Nucleus accumbens (tissue), 56 donors: ENCODE results near the gene TMEM143.
A peak's percentile ranks its signal among the peaks of the same experiment; 100 is the strongest.
"Not testable (repeated sequence)": the region's sequence is repeated elsewhere in the genome, so short reads cannot be mapped to it uniquely, and the experiment has no call there.

Source experiments
- DNase-seq, 56 donors: peaks; one replicate each; lab custom pipeline; 2025; lab: John Stamatoyannopoulos, UW

TMEM143 gene

GRCh38 chr19:48391100-48392005 lies 27.6 kb upstream of the TMEM143 start, which contains the start of gene KDELR1:
Gene KDELR1 (minus strand): TSS chr19:48391551. CDS start chr19:48391358, 193 bp downstream.
- DNase-seq: peak in 54 of 56 donors; percentile 20 to 87 (median 71)

- DNase-seq: peak in 46 of 56 donors; percentile 10 to 68 (median 46)
These were observed 26.7 kb upstream of the TMEM143 start for GRCh38 chr19:48390188-48391099.

GRCh38 chr19:48386981-48387380 lies 23.2 kb upstream of the TMEM143 start:
- no peak for DNase-seq

- DNase-seq: no peak
These were observed 21.8 kb upstream of the TMEM143 start for GRCh38 chr19:48385461-48386087.

DNA sequence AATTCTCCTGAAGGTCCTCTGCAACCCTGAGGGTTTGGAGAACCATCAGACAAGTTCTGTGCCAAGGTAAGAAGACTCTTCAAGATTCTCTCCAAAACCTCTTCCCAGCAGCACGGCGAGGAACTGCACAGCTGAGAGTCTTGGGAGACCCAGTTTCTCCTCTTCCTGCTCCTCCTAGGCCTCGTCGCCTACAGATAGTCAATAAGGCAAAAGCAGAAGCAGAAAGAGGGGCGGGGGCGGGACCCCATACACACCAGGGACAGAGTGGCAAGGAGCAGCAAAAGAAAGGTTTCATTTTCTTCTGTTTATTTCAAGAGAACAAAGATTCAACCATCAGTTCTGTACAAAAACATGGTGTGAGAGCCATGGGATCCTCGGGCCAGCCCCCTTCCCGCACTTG lies 18.5 kb upstream of the TMEM143 start:
- no peak for DNase-seq

DNA sequence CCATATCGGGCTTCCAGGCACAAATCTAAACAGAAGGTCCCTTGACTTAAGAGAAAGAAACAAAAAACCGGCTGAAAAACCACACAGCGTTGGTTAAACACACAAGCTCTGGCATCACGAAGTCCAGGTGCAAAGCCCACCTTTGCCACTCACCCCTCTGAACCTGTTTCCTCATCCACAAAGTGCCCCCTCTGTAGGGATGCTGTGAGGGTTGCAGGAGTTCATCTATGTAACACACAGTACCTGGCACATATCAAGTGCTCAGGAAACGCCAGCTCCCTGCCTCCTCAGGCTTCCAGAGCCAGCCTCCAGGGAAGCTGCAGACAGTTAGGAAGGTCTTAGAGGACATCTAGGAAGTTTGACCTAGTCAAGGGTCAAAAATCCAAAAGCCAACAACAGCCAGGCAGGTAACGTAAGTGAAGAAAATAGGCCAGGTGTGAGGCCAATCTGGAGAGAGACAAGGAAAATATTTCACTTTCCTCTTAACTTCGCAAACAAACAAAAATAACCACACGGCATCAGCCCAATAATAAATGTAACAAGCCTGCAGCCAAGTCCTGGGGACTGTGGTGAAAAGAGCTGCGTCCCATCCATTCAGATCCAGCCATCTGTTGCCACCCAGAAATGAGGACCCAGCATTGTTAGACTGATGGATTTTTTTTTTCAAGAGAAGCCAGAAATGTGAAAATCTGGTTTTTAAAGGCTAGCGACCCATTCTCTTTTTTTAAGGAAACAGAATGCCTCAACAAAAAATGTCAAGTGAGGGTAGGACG lies 17.6 kb upstream of the TMEM143 start:
- no peak for DNase-seq

- DNase-seq: no peak
These were observed 15.3 kb upstream of the TMEM143 start for GRCh38 chr19:48379058-48379457.

- DNase-seq: no peak
These were observed 14.4 kb upstream of the TMEM143 start for GRCh38 chr19:48378194-48378570.

- no peak for DNase-seq
These were observed 9.8 kb upstream of the TMEM143 start for GRCh38 chr19:48373567-48373966.

DNA sequence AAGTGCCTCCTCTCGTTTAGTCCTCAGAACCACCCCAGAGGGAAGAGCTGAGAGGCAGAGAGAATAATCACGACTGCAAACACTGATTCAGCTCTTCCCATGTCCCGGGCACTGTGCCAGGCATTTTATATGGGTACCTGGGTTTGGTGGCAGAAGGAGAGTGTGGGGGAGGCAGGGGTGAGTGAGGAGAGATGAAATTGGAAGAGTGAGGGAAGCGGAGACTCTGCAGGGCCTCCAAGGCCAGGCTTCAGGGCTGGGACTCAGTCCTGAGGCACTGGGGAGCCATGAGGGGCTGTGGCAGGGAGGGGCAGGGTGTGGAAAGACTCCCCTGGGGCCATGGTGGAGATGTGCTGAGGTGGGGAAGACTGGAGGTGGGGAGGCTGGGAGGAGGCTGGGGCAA lies 9.2 kb upstream of the TMEM143 start:
- peak in 29 of 56 donors; percentile 4 to 75 (median 29) for DNase-seq

GRCh38 chr19:48371771-48372170 lies 8.0 kb upstream of the TMEM143 start:
- DNase-seq: not testable (repeated sequence)

- DNase-seq: no peak
These were observed 7.6 kb upstream of the TMEM143 start for GRCh38 chr19:48371367-48371766.

DNA sequence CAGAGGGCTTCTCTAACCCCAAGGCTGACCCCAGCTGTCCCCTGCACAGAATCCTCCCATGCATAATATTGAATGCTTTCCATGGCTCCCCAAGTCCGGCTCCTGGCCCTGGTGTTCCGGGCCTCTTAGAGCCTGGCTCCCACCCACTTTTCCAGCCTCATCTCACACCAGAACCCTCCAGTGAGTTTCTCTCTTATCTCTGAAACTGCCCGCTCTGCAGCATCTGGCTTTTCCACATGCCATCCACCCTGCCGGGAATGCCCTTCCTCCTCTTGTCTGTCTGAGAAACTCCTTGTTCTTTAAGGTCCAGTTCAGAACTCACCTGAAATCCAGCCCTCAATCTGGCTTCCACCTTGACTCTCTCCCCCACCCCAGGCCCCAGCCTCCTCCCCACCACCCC lies 7.2 kb upstream of the TMEM143 start:
- DNase-seq: no peak

DNA sequence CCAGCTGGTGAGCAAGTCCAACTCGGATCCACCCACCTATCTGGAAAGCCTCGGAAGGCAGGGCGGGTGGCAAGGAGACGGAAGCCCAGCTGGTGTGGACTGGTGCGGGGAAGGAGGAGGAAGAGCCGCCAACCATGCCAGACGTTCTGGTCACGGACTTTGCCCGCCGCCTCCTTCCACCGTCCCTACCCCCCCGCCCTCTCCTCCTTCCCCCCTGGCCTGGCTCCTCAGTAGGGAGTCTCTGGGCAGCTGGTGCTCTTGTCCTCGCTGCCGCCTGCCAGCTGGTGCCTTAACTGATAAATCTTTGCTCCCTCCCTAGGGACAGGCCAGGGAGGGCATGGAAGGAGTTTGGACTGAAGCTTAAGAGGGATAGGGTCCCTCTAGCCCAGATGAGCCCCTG lies 5.2 kb upstream of the TMEM143 start:
- DNase-seq: no peak

DNA sequence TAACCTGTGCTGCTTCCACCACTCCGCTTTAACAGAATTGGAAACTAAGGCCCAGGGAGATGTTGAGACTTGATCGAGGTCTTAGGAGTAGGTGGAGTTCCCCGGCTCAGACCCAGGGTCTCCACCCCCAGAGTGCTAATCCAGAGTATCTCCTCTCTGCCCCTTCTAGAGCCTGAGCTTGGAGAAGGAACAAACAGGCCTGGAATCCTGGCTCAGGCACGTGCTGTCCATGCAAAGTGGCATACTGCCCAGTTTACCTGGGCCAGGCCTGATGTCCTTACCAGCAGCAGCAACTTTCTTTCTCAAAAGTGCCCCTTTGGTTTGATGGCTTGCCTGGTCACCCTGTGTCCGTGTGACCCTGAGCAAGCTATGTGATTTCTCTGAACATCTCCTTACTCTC lies 4.1 kb upstream of the TMEM143 start:
- DNase-seq: no peak

GRCh38 chr19:48365602-48366001 lies 1.9 kb upstream of the TMEM143 start:
- no peak for DNase-seq

DNA sequence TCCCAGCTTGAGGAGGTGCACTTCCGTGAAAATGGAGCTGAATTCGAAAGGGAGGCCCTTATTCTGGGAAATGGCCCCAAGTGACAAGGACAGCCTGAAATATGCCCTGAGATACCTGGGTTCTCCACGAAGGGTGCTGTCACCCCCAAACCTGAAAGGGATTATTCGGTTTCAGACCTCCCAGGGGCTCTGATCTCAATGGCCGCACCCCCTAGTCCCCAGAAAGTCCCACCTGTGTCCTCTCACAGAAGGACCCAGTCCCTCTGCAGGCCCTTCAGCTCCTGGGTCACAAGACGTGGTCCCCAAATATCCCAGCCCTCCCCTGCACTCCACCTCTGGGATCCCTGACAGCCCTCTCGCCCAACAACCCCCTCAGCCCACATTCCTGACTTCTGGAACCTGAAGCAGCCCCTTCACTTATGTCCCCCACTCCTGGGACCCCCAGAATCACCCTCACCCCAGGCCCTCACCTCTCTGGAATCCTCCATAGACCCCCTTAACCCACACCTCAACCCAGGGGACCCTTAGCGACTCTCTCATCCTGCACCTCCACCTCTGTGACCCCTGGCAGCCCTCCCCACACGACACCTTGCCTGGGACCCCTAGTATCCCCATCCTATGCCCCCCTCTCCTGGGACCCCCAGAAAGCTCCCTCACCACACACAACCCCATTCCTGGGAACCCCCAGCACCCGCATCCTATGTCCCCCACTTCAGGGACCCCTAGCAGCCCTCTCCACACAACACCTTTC lies 1.0 kb upstream of the TMEM143 start:
- no peak for DNase-seq

GRCh38 chr19:48363500-48363809 lies 285 bp downstream of the TMEM143 start:
- DNase-seq: peak in 19 of 56 donors; percentile 52 to 83 (median 72)
